GM18873 (cell line): Measurements from ENCODE around the gene MARCKSL1.
"Not testable (repeated sequence)": the region's sequence is repeated elsewhere in the genome, so short reads cannot be mapped to it uniquely, and the experiment has no call there.

Experiments used
- ATAC-seq: cut with Tn5 transposase; IDR thresholded peaks from one replicate; pipeline ENCODE4 v1.9.1; 2021; ENCODE audit warnings: mild to moderate bottlenecking, moderate library complexity, moderate number of reproducible peaks; ENCODE audit not compliant: unreplicated experiment, low FRiP score

MARCKSL1 gene

GRCh38 chr1:32291708-32292538, 44.1 kb downstream of the MARCKSL1 start, which contains the start of gene HDAC1:
Gene HDAC1, plus strand, starts transcription at chr1:32292083. Its CDS starts 87 bp downstream, at chr1:32292170.
- peak; percentile 74 for ATAC-seq

- no peak for ATAC-seq
Measured at GRCh38 chr1:32291145-32291707, 44.8 kb downstream of the MARCKSL1 start.

GRCh38 chr1:32289256-32289655, 46.8 kb downstream of the MARCKSL1 start:
- ATAC-seq = no peak

- ATAC-seq = no peak
Measured at GRCh38 chr1:32286763-32287162, 49.3 kb downstream of the MARCKSL1 start.

- ATAC-seq = no peak
Measured at GRCh38 chr1:32285658-32286057, 50.4 kb downstream of the MARCKSL1 start.

- ATAC-seq = not testable (repeated sequence)
Measured at GRCh38 chr1:32284777-32285176, 51.3 kb downstream of the MARCKSL1 start.
